Stimulated activated CD8-positive, alpha-beta memory T cell treated with anti-CD3 and anti-CD28 coated beads, Interleukin-4, amount 100 ng/mL, for 48 hours (primary cell): ENCODE results near the gene NACC2.

ENCODE experiments used
- DNase-seq: peaks from one replicate; pipeline ENCODE4 v3.0.0-alpha.2; 2020

Gene NACC2

GRCh38 chr9:136020206-136020605 is 74.9 kb downstream of the NACC2 start:
- DNase-seq, result no peak

- no peak for DNase-seq
Observed at GRCh38 chr9:136019681-136020060, 75.4 kb downstream of the NACC2 start.

GRCh38 chr9:136019041-136019680 is 75.9 kb downstream of the NACC2 start:
- DNase-seq, result no peak

GRCh38 chr9:136018257-136019031 is 76.6 kb downstream of the NACC2 start:
- DNase-seq, result no peak

- DNase-seq, result no peak
Observed at GRCh38 chr9:136017289-136018190, 77.5 kb downstream of the NACC2 start.

GRCh38 chr9:136016572-136017288 is 78.4 kb downstream of the NACC2 start:
- no peak for DNase-seq

- DNase-seq, result no peak
Observed at GRCh38 chr9:136015656-136016571, 79.2 kb downstream of the NACC2 start.

- DNase-seq, result no peak
Observed at GRCh38 chr9:136014924-136015633, 80.0 kb downstream of the NACC2 start.

- no peak for DNase-seq
Observed at GRCh38 chr9:136014147-136014923, 80.8 kb downstream of the NACC2 start.

- no peak for DNase-seq
Observed at GRCh38 chr9:136013524-136014034, 81.5 kb downstream of the NACC2 start.

- no peak for DNase-seq
Observed at GRCh38 chr9:136013116-136013515, 82.0 kb downstream of the NACC2 start.

GRCh38 chr9:136012651-136013050 is 82.4 kb downstream of the NACC2 start:
- no peak for DNase-seq

- no peak for DNase-seq
Observed at GRCh38 chr9:136011703-136012496, 83.2 kb downstream of the NACC2 start.

GRCh38 chr9:136011376-136011702 is 83.8 kb downstream of the NACC2 start:
- no peak for DNase-seq

GRCh38 chr9:136010615-136011361 is 84.3 kb downstream of the NACC2 start:
- no peak for DNase-seq

- DNase-seq, result no peak
Observed at GRCh38 chr9:136010176-136010575, 84.9 kb downstream of the NACC2 start.

GRCh38 chr9:136009516-136009915 is 85.6 kb downstream of the NACC2 start:
- no peak for DNase-seq

- DNase-seq, result no peak
Observed at GRCh38 chr9:136008693-136008997, 86.4 kb downstream of the NACC2 start.
